ENCODE data around the gene CDKAL1. TPM values are rescaled to one million over a fixed set of nuclear protein-coding genes. Genes with fewer than 3 reads are reported as not detected.

CDKAL1 gene
- total and polyA plus RNA-seq, 9 of the 15 experiments (the other 6 are each of a cell fraction or from before 2014, with no cell fraction given), result 11.2 to 36.3 (median 20.1) TPM

DNA sequence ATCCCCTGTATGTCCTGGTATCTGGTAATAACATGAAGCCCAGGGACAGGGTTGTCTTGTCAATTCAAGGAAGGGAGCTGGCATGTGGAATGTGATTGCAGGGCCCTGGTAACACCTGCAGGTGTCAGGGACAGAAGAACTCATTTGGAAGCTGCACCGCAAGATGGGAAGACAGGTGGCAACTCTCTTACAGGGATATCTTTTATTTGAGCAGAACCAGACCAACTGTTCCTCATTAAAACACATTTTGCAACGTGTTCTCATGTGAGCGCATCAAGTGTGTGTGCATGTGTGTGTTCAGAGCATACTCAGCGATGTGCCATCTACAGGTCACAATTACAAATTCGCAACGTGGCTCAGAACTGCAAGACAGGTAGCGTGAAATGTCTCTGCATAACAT, 688.4 kb downstream of the CDKAL1 start (continued):
- TF ChIP-seq JUN (IDR thresholded peaks at IDR 0.05; ENCODE audit: borderline replicate concordance, low read depth, low read length) (no peak), JUN (CRISPR knock-in tag; IDR thresholded peaks at IDR 0.05; ENCODE audit: borderline replicate concordance) (no peak)

DNA sequence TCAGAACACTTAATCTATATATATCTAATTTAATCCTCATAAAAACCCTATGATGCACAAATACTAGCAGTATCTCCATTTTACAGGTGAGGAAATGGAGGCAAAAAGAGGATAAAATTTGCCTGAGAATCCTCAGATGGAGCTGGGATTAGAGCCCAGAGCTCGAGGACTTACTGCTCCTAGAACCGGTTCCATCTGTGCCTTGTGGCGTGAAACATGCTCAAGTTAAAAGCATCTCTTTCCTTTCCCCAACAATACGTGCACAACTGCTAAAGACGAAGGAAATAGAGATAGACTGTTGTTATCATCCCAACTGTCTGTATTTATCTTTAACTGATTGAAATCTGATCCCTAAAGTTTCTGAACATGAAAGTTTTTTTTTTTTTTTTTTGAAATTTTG, 691.7 kb downstream of the CDKAL1 start:
- intact Hi-C loops (cut with micrococcal nuclease) (no loop called here), in situ Hi-C loops (cut with MboI) (no loop called here)
- no peak for DNase-seq (ENCODE audit: extremely low read depth in 1 of 4, low spot score in 3 of 4)
- TF ChIP-seq, protein P1, sequence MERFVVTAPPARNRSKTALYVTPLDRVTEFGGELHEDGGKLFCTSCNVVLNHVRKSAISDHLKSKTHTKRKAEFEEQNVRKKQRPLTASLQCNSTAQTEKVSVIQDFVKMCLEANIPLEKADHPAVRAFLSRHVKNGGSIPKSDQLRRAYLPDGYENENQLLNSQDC (CRISPR knock-in tag; IDR thresholded peaks at IDR 0.05), result no peak
- TF ChIP-seq NBN (IDR thresholded peaks at IDR 0.05; ENCODE audit: low read depth), result no peak
- no peak for TF ChIP-seq HSF4 (CRISPR knock-in tag; IDR thresholded peaks at IDR 0.05; ENCODE audit: borderline replicate concordance)
- no peak for TF ChIP-seq SRSF7 (optimal IDR thresholded peaks at IDR 0.05; ENCODE audit: low read depth, low read length)
- TF ChIP-seq, protein P2, sequence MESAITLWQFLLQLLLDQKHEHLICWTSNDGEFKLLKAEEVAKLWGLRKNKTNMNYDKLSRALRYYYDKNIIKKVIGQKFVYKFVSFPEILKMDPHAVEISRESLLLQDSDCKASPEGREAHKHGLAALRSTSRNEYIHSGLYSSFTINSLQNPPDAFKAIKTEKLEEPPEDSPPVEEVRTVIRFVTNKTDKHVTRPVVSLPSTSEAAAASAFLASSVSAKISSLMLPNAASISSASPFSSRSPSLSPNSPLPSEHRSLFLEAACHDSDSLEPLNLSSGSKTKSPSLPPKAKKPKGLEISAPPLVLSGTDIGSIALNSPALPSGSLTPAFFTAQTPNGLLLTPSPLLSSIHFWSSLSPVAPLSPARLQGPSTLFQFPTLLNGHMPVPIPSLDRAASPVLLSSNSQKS (CRISPR knock-in tag; IDR thresholded peaks at IDR 0.05), result no peak
- no peak for TF ChIP-seq TBL1XR1 (IDR thresholded peaks at IDR 0.05; ENCODE audit: low read length in 2 of 2)
- TF ChIP-seq GATA2 (CRISPR knock-in tag; IDR thresholded peaks at IDR 0.05), result no peak
- TF ChIP-seq POLR2AphosphoS5 (IDR thresholded peaks at IDR 0.05; ENCODE audit: control insufficient read depth, insufficient read depth, low read depth, low read length), result no peak
- no peak for TF ChIP-seq FOXA1 (IDR thresholded peaks at IDR 0.05; ENCODE audit: borderline replicate concordance)
- Histone ChIP-seq H4K20me1 (replicated peaks; ENCODE audit: control insufficient read depth, insufficient read depth, low read length) (no peaks in the 10 kb centered on the region), H3K4me2 (ENCODE audit: insufficient read depth, low read length) (no peak overlapping the region), H3K9me1 (ENCODE audit: control insufficient read depth, insufficient read depth, low read length) (no peaks in the 10 kb centered on the region), H3K9ac (ENCODE audit: insufficient read depth in 1 of 2, low read depth in 2 of 2, low read length in 2 of 2) (no peak overlapping the region), H2AFZ (ENCODE audit: low read depth, low read length) (no peak overlapping the region), H3K27me3 (ENCODE audit: control insufficient read depth in 2 of 2, insufficient read depth in 2 of 2, low read length in 2 of 2) (no peaks in the 10 kb centered on the region), H3K4me3 (no peak overlapping the region), H3K27ac (ENCODE audit: extremely low read depth, low read depth, low read length) (no peak overlapping the region), H3K79me2 (ENCODE audit: control insufficient read depth, insufficient read depth, low read length) (no peaks in the 10 kb centered on the region), H3K36me3 (ENCODE audit: control insufficient read depth, insufficient read depth, low read length) (no peaks in the 10 kb centered on the region), H3K4me1 (replicated peaks in 1 of 2; ENCODE audit: control insufficient read depth in 2 of 2, insufficient read depth in 2 of 2, low read length in 2 of 2) (no peaks in the 10 kb centered on the region), H3K9me3 (replicated peaks; ENCODE audit: control insufficient read depth, insufficient read depth, low read depth, low read length) (no peaks in the 10 kb centered on the region)
- WGBS (ENCODE audit: insufficient coverage, low coverage, missing lambda C conversion rate), result 62% methylated on average over 5 of the region's 5 CpGs
- no peak for ATAC-seq
- no peak for FAIRE-seq
- POLR2A ChIA-PET, result no interaction called here
- BruUV-seq (replicated peaks), result no TSS peak
- CTCF ChIA-PET (ENCODE audit: low intra/inter-chr PET ratio), result no interaction called here

All from K562 (cell line).